ENCODE results near the gene KCNMA1.

Gene KCNMA1

DNA sequence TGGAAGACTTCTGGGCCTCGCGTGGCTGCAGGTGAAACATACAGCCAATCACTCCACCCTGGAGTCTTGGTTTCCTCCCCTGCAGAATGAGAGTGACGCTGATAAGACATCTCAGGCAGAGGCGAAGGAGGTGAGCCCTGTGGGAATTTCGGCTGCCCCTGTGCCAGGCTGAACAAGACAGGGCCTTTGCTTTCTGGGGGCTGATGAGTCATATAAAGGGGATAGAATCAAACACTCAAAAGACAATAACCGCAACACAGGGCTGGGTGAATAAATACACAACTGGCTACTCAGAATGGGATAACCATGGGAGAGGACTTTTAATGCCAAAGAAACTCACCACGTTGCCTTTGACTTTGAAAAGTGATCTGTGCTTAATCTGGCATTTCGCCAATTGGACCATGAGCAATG is 143.8 kb downstream of the KCNMA1 start:
- no peak overlapping the region for H3K4me3 ChIP-seq (ENCODE audit: low read length)
- TF ChIP-seq, protein P1, sequence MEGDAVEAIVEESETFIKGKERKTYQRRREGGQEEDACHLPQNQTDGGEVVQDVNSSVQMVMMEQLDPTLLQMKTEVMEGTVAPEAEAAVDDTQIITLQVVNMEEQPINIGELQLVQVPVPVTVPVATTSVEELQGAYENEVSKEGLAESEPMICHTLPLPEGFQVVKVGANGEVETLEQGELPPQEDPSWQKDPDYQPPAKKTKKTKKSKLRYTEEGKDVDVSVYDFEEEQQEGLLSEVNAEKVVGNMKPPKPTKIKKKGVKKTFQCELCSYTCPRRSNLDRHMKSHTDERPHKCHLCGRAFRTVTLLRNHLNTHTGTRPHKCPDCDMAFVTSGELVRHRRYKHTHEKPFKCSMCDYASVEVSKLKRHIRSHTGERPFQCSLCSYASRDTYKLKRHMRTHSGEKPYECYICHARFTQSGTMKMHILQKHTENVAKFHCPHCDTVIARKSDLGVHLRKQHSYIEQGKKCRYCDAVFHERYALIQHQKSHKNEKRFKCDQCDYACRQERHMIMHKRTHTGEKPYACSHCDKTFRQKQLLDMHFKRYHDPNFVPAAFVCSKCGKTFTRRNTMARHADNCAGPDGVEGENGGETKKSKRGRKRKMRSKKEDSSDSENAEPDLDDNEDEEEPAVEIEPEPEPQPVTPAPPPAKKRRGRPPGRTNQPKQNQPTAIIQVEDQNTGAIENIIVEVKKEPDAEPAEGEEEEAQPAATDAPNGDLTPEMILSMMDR (conservative IDR thresholded peaks at IDR 0.05; ENCODE audit: low read depth, low read length): no peak

DNA sequence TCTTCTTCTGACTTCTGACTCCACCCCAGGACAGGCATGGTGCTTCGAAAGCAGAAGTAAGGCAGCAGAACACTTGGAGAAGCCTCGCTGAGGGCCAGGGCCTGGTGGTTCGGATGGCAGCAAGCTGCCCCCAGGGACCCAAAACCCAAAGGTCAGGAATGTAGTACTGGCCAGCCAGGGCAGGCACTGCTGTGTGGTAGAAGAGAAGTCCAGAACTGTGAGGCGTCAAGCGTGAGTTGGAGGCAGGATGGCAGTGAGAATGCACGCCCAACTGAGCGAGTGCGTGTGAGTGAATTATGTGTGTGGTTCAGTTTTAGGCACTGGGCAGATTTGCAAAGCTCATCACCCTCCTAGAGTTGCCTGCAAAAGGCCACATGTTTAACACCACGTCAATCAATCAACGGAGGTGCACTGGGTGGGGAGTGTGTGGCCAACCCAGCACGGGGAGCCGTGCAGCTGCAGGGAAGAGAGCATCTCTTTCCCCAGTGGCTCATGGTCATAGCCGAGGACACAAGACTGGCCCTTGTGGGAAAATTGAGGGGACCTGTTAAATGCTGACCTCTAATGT is 144.3 kb downstream of the KCNMA1 start:
- H3K4me3 ChIP-seq (ENCODE audit: low read length): no peak overlapping the region
- TF ChIP-seq, protein P1 (conservative IDR thresholded peaks at IDR 0.05; ENCODE audit: low read depth, low read length): no peak
- no peak for DNase-seq (ENCODE audit: low read depth)

More for the DNA sequence above, 143.8 kb downstream of the KCNMA1 start:
- no peak for DNase-seq (ENCODE audit: low read depth)

DNA sequence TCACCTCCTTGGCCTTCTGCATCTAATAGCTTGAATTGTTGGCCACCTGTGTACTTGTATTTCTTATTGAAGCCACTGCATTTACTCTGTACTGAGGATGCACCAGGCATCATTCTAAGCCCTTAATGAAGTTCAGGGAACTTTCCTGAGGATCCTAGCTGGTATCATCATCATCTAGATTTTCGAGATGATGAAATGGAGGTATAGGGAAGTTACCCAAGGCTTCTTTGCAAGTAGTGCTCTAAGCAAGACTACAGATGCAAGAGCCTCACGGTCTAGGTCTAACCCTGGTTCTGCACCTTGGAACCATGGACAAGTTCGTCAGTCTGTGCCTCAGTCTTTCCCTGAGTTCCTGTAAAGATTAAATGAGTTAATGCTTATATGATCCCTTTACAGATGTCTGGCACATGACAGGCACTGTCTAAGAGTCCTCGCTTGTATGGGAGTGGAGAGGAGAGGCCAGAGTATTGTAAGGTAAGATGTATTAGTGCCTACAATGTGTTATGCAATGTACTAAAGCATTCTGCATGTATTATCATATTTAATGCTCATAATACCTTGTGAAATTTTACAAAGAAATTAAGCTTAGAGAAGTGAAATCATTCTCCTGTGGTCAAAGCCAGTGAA is 145.1 kb downstream of the KCNMA1 start:
- TF ChIP-seq, protein P1 (conservative IDR thresholded peaks at IDR 0.05; ENCODE audit: low read depth, low read length): no peak
- no peak overlapping the region for H3K4me3 ChIP-seq (ENCODE audit: low read length)
- no peak for DNase-seq (ENCODE audit: low read depth)

DNA sequence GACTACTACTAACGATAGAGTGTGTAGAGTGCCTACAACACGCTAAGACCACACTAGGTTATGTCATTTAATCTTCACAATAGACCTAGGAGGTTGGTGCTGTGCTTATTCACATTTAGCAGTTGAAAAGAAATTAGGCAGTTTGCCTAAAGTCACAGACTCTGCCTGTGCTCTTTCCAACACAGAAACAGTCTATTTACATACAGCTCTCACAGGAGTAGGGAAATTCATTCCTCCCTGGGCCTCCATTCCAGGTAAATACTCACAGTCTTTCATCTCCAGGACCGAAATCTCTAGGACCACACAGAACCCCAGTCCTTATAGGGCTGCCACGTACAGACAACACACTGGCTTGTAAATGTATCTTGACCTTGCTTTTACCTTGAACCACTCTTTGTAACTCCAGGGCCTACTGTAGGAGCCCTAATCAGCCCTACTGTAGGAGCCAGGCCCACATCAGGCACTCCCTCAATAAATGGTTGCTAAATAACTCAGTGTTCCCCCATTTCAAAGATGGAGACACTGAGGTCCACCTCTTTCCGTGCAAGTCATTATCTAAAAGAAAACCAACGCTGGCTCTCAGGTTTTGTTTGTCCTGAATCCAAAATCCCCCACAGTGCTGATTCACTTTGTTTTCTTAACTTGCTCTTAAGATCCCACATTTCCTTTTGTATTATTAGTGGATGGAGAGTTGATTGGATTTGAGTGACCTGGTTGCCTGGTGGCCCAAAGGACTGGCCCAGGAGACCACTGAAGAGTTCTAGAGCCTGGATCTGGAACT is 146.9 kb downstream of the KCNMA1 start:
- H3K4me3 ChIP-seq (ENCODE audit: low read length): no peak overlapping the region
- TF ChIP-seq, protein P1 (conservative IDR thresholded peaks at IDR 0.05; ENCODE audit: low read depth, low read length): no peak
- DNase-seq (ENCODE audit: low read depth): no peak

DNA sequence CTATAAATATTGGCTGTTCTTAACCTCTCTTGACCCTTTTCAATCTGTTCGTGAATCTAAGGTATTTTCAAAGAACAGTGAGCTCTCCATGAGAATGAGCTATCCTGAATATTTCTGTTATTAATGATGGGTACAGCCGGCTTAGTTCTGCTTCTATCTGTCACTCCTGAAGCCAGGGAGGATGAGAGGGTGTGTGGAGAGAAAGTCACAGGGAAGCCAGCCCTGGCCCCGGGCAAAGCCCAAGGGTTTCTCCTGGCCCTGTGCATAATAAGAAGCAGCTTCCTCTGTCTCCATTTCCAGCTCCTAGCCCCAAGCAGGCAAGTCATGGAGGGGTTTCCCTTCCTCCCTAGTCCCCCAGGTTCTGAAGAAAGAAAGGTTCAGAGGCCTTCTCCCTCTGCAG is 151.1 kb downstream of the KCNMA1 start:
- TF ChIP-seq, protein P1 (conservative IDR thresholded peaks at IDR 0.05; ENCODE audit: low read depth, low read length): no peak
- H3K4me3 ChIP-seq (ENCODE audit: low read length): no peak overlapping the region
- no peak for DNase-seq (ENCODE audit: low read depth)

DNA sequence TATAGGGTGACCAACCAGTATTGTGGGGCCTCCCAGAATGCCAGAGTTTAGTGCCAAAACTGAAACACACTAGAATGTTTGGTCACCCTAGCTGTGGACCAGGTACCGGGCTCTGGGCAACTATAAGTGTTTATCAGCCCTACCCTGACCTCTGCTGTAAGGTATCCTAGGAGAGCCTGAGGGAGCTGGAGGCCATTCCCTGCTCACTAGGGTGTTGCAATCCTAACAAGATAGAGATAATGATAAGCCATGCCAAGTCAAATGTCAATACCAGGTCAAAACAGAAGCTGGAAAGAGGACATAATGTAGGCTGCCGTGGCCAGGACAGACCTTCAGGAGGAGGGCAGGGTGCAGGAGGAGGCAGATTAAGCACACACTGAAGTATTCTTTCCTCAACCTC is 151.8 kb downstream of the KCNMA1 start:
- DNase-seq (ENCODE audit: low read depth): no peak
- no peak overlapping the region for H3K4me3 ChIP-seq (ENCODE audit: low read length)
- TF ChIP-seq, protein P1 (conservative IDR thresholded peaks at IDR 0.05; ENCODE audit: low read depth, low read length): no peak

All from retinal pigment epithelial cell (primary cell).